Chondrocyte (in vitro differentiated cells): Measurements from ENCODE around the gene FAAH2. TPM values are rescaled to one million over a fixed set of nuclear protein-coding genes. Genes with fewer than 3 reads are reported as not detected.
"Not testable (repeated sequence)": the region's sequence is repeated elsewhere in the genome, so short reads cannot be mapped to it uniquely, and the experiment has no call there.

ENCODE experiments used
- DNase-seq: peaks from one replicate; pipeline ENCODE4 v3.0.0; 2021; ENCODE audit warnings: mixed read lengths, low spot score
- H3K27ac Mint-ChIP-seq: one replicate; pipeline ENCODE4 v1.8.0; 2021; ENCODE audit warnings: mild to moderate bottlenecking, moderate library complexity, mixed read lengths; ENCODE audit not compliant: unreplicated experiment
- H3K27me3 Mint-ChIP-seq: 2 replicates; pipeline ENCODE4 v1.8.0; 2021; ENCODE audit warnings: low read depth, mixed read lengths
- H3K36me3 Mint-ChIP-seq: 2 replicates; pipeline ENCODE4 v1.8.0; 2021; ENCODE audit warnings: low read depth, mixed read lengths
- H3K4me1 Mint-ChIP-seq: 2 replicates; pipeline ENCODE4 v1.8.0; 2021; ENCODE audit warnings: low read depth, mild to moderate bottlenecking, mixed read lengths
- H3K4me3 Mint-ChIP-seq: one replicate; pipeline ENCODE4 v1.8.0; 2021; ENCODE audit warnings: mild to moderate bottlenecking, moderate library complexity, mixed read lengths; ENCODE audit not compliant: unreplicated experiment
- H3K9me3 Mint-ChIP-seq: 2 replicates; pipeline ENCODE4 v1.8.0; 2021; ENCODE audit warnings: low read depth, mixed read lengths
- CTCF ChIP-seq: fragments of 200-600 bp; sonication (generic); IDR thresholded peaks from 2 replicates; pipeline ENCODE4 v1.5.0; 2021; ENCODE audit warnings: antibody characterized with exemption, mild to moderate bottlenecking, moderate library complexity
- total RNA-seq: library from RNA; stranded (reverse); gene quantifications from 3 replicates; pipeline ENCODE4 v1.2.1, GENCODE V29; 2021

The FAAH2 gene
- total RNA-seq, 1 donor from 2014 or later, result 0.50 TPM

DNA sequence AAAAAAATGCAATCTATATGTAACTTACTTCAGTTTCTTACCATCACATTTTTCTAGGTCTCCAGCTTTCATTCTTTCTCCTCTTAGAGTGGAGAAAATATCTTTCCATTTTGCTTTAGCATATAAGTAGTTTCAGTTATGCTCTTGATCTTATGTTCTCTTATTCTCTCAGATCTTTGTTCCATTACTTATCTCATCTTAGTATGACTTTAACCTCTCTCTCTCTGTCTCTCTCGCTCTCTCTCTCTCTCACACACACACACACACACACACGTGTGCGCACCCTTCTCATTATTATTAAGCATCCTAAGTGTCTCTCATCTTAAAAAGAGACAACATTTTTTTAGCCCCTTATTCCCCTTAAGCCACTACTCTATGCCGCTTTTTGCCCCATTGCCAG is 92.8 kb downstream of the FAAH2 start:
- Mint-ChIP-seq H3K4me1 (no peaks in the 10 kb centered on the region), H3K27ac (no peak overlapping the region), H3K36me3 (no peaks in the 10 kb centered on the region), H3K27me3 (no peaks in the 10 kb centered on the region), H3K4me3 (no peak overlapping the region), H3K9me3 (peaks cover 49% of the 10 kb centered on the region)
- TF ChIP-seq CTCF, result no peak
- no peak for DNase-seq

DNA sequence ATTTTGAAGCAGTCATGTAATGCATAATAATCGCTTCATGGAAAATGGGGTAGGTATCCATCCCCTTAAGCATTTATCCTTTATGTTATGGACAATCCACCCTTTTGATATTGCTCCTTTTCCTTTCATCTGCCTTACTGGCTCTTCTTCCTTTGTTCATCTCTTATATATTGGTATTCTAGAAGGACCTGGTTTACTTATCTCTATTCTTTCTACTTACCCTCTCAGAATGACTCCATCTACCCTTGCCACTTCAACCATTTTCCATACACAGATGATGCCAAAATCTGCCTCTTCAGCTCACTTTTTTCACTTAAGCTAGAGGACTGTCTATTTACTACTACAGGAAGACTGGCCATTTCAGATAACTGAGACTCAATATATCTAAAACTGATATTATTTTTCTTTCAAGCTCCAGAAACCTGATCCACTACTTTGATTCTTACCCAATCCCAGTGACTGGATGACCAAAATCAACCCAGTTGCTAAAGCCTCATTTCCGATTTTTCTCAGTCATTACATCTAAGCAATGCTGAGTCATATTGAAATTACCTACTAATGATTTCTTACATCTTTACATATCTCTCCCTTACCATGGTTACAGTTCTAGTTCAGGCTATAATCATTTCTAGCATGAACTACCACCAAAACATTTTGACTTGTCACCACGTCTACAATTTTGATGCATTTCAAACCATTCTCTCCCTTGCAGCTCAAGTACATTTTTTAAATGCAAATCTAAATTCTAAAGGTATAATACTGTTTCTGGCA is 93.7 kb downstream of the FAAH2 start:
- no peaks in the 10 kb centered on the region for H3K4me1 Mint-ChIP-seq
- H3K27ac Mint-ChIP-seq, result no peak overlapping the region
- H3K27me3 Mint-ChIP-seq, result no peaks in the 10 kb centered on the region
- no peaks in the 10 kb centered on the region for H3K36me3 Mint-ChIP-seq
- no peak for DNase-seq
- H3K4me3 Mint-ChIP-seq, result no peak overlapping the region
- TF ChIP-seq CTCF, result no peak
- peaks cover 41% of the 10 kb centered on the region for H3K9me3 Mint-ChIP-seq

DNA sequence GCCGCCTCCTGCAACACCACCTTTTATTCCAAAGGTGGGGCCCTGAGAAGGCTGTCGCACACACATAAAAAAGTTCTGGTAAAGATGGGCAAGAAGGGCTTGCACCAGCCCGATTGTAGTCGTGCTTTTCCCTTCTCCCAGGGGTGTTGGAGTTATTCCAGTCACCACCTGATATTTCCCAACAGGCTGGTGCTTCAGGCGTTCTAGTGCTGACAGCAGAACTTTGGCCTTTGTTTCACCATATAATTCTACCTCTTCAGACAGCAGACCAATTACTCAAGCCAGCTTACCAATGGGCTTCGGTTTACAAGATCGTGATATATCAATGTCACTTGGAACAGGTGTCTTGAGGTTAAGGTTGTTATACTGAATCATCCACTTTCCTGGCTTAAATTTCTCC is 107.7 kb downstream of the FAAH2 start:
- not testable (repeated sequence) for H3K4me3 Mint-ChIP-seq, H3K36me3 Mint-ChIP-seq, H3K27me3 Mint-ChIP-seq, H3K4me1 Mint-ChIP-seq, H3K27ac Mint-ChIP-seq, DNase-seq
- H3K9me3 Mint-ChIP-seq, result peaks cover 60% of the 10 kb centered on the region

DNA sequence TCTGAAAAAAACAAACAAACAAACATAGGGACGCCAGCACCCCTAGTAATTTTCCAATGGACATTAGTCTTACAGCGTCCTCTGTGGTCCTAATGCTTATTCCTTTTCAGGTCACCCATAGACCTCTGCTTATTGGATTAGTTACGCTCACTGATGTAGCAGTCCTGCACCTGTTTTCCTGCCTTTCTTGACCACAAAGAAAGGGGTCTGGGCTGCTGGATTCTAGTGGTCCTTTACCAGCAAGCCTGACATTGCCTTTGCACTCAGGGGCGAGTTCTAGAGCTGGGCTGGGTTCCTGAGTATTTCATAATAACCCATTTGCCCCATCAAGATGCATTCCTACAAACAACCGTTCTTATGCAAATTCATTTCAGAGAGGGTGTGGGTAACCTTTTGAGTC is 116.7 kb downstream of the FAAH2 start:
- not testable (repeated sequence) for DNase-seq, H3K27ac Mint-ChIP-seq, H3K27me3 Mint-ChIP-seq, H3K4me1 Mint-ChIP-seq, H3K36me3 Mint-ChIP-seq, H3K4me3 Mint-ChIP-seq
- peaks cover 63% of the 10 kb centered on the region for H3K9me3 Mint-ChIP-seq

GRCh38 chrX:57406149-57406548 is 119.6 kb downstream of the FAAH2 start:
- Mint-ChIP-seq H3K36me3 (no peaks in the 10 kb centered on the region), H3K9me3 (peaks cover 56% of the 10 kb centered on the region), H3K4me1 (no peaks in the 10 kb centered on the region), H3K4me3 (no peak overlapping the region), H3K27me3 (no peaks in the 10 kb centered on the region), H3K27ac (no peak overlapping the region)
- DNase-seq, result no peak
- TF ChIP-seq CTCF, result no peak

GRCh38 chrX:57417827-57418226 is 131.3 kb downstream of the FAAH2 start:
- no peak overlapping the region for H3K27ac Mint-ChIP-seq
- no peaks in the 10 kb centered on the region for H3K4me1 Mint-ChIP-seq
- H3K4me3 Mint-ChIP-seq, result no peak overlapping the region
- no peak for TF ChIP-seq CTCF
- H3K36me3 Mint-ChIP-seq, result no peaks in the 10 kb centered on the region
- H3K9me3 Mint-ChIP-seq, result peaks cover 48% of the 10 kb centered on the region
- H3K27me3 Mint-ChIP-seq, result no peaks in the 10 kb centered on the region
- DNase-seq, result no peak
